IMR-90 (cell line): Measurements from ENCODE around the gene RGS13. TPM values are rescaled to one million over a fixed set of nuclear protein-coding genes. Genes with fewer than 3 reads are reported as not detected.

Experiments
- ATAC-seq: fragments of 200-7000 bp; cut with Tn5 transposase; 2 replicates; pipeline ENCODE4 v1.9.1; 2020; ENCODE audit warnings: low read depth, mild to moderate bottlenecking, moderate library complexity
- BruUV-seq: library from RNA; stranded (reverse); fragments of 400-500 nt; replicated peaks from 2 replicates; lab custom pipeline; 2021; lab: Mats Ljungman, UMichigan
- CTCF ChIA-PET: fragments of 300-600 bp; formaldehyde crosslinking; extraction: SDS; loops from one replicate; lab custom pipeline; 2021; ENCODE audit warnings: antibody characterized with exemption; lab: Yijun Ruan, JAX
- POLR2A ChIA-PET: fragments of 300-600 bp; sonication (Branson Sonifier 250); formaldehyde crosslinking; loops from one replicate; lab custom pipeline; 2022; ENCODE audit warnings: antibody characterized with exemption; ENCODE audit not compliant: unreplicated experiment; lab: Charles Lee
- DNase-seq: peaks from one replicate; pipeline ENCODE4 v3.0.0; 2013
- H2AFZ ChIP-seq: replicated peaks from 2 replicates; pipeline ENCODE3; 2013; ENCODE audit warnings: low read length, mild to moderate bottlenecking; ENCODE audit not compliant: poor library complexity
- H2AK5ac ChIP-seq: 2 replicates; pipeline ENCODE4 v1.6.1; 2013; ENCODE audit warnings: low read depth, low read length, inconsistent platforms
- H2AK9ac ChIP-seq: replicated peaks from 2 replicates; pipeline ENCODE3; 2013; ENCODE audit warnings: mild to moderate bottlenecking, low read depth, low read length, moderate library complexity; ENCODE audit not compliant: poor library complexity
- H2BK120ac ChIP-seq: 2 replicates; pipeline ENCODE4 v1.6.1; 2013; ENCODE audit warnings: low read depth, low read length, inconsistent platforms
- H2BK15ac ChIP-seq: 3 replicates; pipeline ENCODE4 v1.6.1; 2013; ENCODE audit warnings: low read depth, low read length, inconsistent platforms
- H2BK20ac ChIP-seq: 2 replicates; pipeline ENCODE4 v1.6.1; 2013; ENCODE audit warnings: low read depth, mild to moderate bottlenecking, inconsistent platforms, low read length, moderate library complexity
- H2BK5ac ChIP-seq: 2 replicates; pipeline ENCODE4 v1.6.1; 2013; ENCODE audit warnings: mild to moderate bottlenecking, low read depth, low read length, inconsistent platforms; ENCODE audit not compliant: poor library complexity, severe bottlenecking
- H3K14ac ChIP-seq: replicated peaks from 2 replicates; pipeline ENCODE4 v1.6.1; 2013; ENCODE audit warnings: low read depth, low read length, inconsistent platforms
- H3K18ac ChIP-seq: 2 replicates; pipeline ENCODE4 v1.6.1; 2013; ENCODE audit warnings: low read depth, low read length, control low read depth
- H3K23ac ChIP-seq: 2 replicates; pipeline ENCODE4 v1.6.1; 2013; ENCODE audit warnings: low read depth, low read length, inconsistent platforms
- H3K27ac ChIP-seq: 2 replicates; pipeline ENCODE4 v1.5.1; 2013; ENCODE audit warnings: mild to moderate bottlenecking, control low read depth, low read length; ENCODE audit not compliant: insufficient read depth
- H3K27me3 ChIP-seq: 2 replicates; pipeline ENCODE4 v1.6.1; 2013; ENCODE audit warnings: low read length; ENCODE audit not compliant: control insufficient read depth, insufficient read depth
- H3K36me3 ChIP-seq: 2 replicates; pipeline ENCODE4 v1.6.1; 2013; ENCODE audit warnings: low read length, mixed read lengths; ENCODE audit not compliant: control insufficient read depth, insufficient read depth
- H3K4ac ChIP-seq: 2 replicates; pipeline ENCODE4 v1.6.1; 2013; ENCODE audit warnings: low read depth, low read length, inconsistent platforms
- H3K4me1 ChIP-seq: 2 replicates; pipeline ENCODE4 v1.6.1; 2013; ENCODE audit warnings: low read length, mixed read lengths; ENCODE audit not compliant: control insufficient read depth, insufficient read depth
- H3K4me2 ChIP-seq: 2 replicates; pipeline ENCODE4 v1.6.1; 2013; ENCODE audit warnings: low read depth, mild to moderate bottlenecking, control low read depth, low read length, moderate library complexity
- H3K4me3 ChIP-seq: 2 replicates; pipeline ENCODE4 v1.5.1; 2013; ENCODE audit warnings: low read depth, mild to moderate bottlenecking, control low read depth, low read length, moderate library complexity; ENCODE audit not compliant: insufficient read depth
- H3K56ac ChIP-seq: 2 replicates; pipeline ENCODE4 v1.6.1; 2013; ENCODE audit warnings: low read length, inconsistent platforms; ENCODE audit not compliant: insufficient read depth; ENCODE audit errors: extremely low read depth
- H3K79me1 ChIP-seq, 2 experiments: 2 replicates each; pipeline ENCODE4 v1.6.1; 2013; ENCODE audit warnings: low read length in 2 of 2, inconsistent platforms in 1 of 2, low read depth in 1 of 2
- H3K9ac ChIP-seq: 2 replicates; pipeline ENCODE4 v1.6.1; 2013; ENCODE audit warnings: low read depth, low read length, control low read depth
- H3K9me1 ChIP-seq: 2 replicates; pipeline ENCODE4 v1.6.1; 2013; ENCODE audit warnings: low read length, inconsistent platforms; ENCODE audit not compliant: insufficient read depth
- H3K9me3 ChIP-seq: 2 replicates; pipeline ENCODE4 v1.6.1; 2013; ENCODE audit warnings: low read length; ENCODE audit not compliant: control insufficient read depth, insufficient read depth
- H4K20me1 ChIP-seq: 2 replicates; pipeline ENCODE4 v1.6.1; 2013; ENCODE audit warnings: low read length, inconsistent platforms; ENCODE audit not compliant: insufficient read depth
- H4K5ac ChIP-seq: 2 replicates; pipeline ENCODE4 v1.6.1; 2013; ENCODE audit warnings: mild to moderate bottlenecking, low read depth, low read length, control low read depth
- H4K8ac ChIP-seq, 2 experiments: 2 replicates each; pipeline ENCODE4 v1.6.1; 2013; ENCODE audit warnings: low read depth in 2 of 2, low read length in 2 of 2, control low read depth in 1 of 2, inconsistent platforms in 1 of 2
- H4K91ac ChIP-seq: 2 replicates; pipeline ENCODE4 v1.6.1; 2013; ENCODE audit warnings: low read depth, low read length, inconsistent platforms; ENCODE audit not compliant: insufficient read depth
- BHLHE40 ChIP-seq: fragments of 150-350 bp; IDR thresholded peaks from 2 replicates; pipeline ENCODE4 v1.6.1; 2016; ENCODE audit warnings: mild to moderate bottlenecking, low read depth, low read length
- CHD1 ChIP-seq: IDR thresholded peaks from 2 replicates; pipeline ENCODE4 v1.6.1; 2012; ENCODE audit warnings: low read depth, low read length, improper control_type of control experiment
- CTCF ChIP-seq: conservative IDR thresholded peaks from 2 replicates; pipeline ENCODE4 v1.5.1; 2012; ENCODE audit warnings: mild to moderate bottlenecking, low read depth, low read length, improper control_type of control experiment
- FOS ChIP-seq: fragments of 150-350 bp; IDR thresholded peaks from 2 replicates; pipeline ENCODE4 v1.6.1; 2016; ENCODE audit warnings: low read depth, low read length
- MAZ ChIP-seq: IDR thresholded peaks from 2 replicates; pipeline ENCODE4 v1.6.1; 2012; ENCODE audit warnings: low read depth, mild to moderate bottlenecking, low read length, improper control_type of control experiment, moderate library complexity, borderline replicate concordance
- MXI1 ChIP-seq: IDR thresholded peaks from 2 replicates; pipeline ENCODE4 v1.6.1; 2012; ENCODE audit warnings: low read depth, mild to moderate bottlenecking, low read length, moderate library complexity, borderline replicate concordance
- NFE2L2 ChIP-seq: fragments of 150-350 bp; IDR thresholded peaks from 2 replicates; pipeline ENCODE4 v1.6.1; 2016; ENCODE audit warnings: low read depth, mild to moderate bottlenecking, low read length
- POLR2A ChIP-seq: IDR thresholded peaks from 2 replicates; pipeline ENCODE4 v1.6.1; 2012; ENCODE audit warnings: mild to moderate bottlenecking, low read depth, low read length
- RAD21 ChIP-seq: IDR thresholded peaks from 2 replicates; pipeline ENCODE4 v1.6.1; 2012; ENCODE audit warnings: low read length, improper control_type of control experiment
- RCOR1 ChIP-seq: IDR thresholded peaks from 2 replicates; pipeline ENCODE4 v1.6.1; 2012; ENCODE audit warnings: mild to moderate bottlenecking, low read length, improper control_type of control experiment; ENCODE audit not compliant: insufficient replicate concordance
- RFX5 ChIP-seq: IDR thresholded peaks from 2 replicates; pipeline ENCODE4 v1.8.0; 2012; ENCODE audit warnings: low read depth, mild to moderate bottlenecking, low read length, moderate library complexity
- SMC3 ChIP-seq: fragments of 150-350 bp; IDR thresholded peaks from 2 replicates; pipeline ENCODE4 v1.6.1; 2016; ENCODE audit warnings: low read depth, mild to moderate bottlenecking, antibody characterized with exemption, low read length, moderate library complexity
- WGBS, 2 experiments: methylation state at CpG; one replicate each; pipeline versions ENCODE4 v1.1.5 to v1.1.7; 2013; ENCODE audit warnings: missing lambda C conversion rate in 2 of 2; ENCODE audit not compliant: insufficient read length in 1 of 2; ENCODE audit errors: extremely low coverage in 2 of 2; 5-methylcytosine and 5-hydroxymethylcytosine counted together
- dilution Hi-C: fragments of 300-500 bp; cut with HindIII; formaldehyde crosslinking; loops from one replicate; pipeline ENCODE4 v1.14.3; 2018; ENCODE audit warnings: low sequenced_read_pairs; ENCODE audit not compliant: unreplicated experiment
- in situ Hi-C: fragments of 300-500 bp; cut with MboI; formaldehyde crosslinking; loops from 3 replicates; pipeline ENCODE4 v1.14.3; 2019; ENCODE audit warnings: low sequenced_read_pairs, inconsistent platforms, mixed read lengths
- intact Hi-C: fragments of 100-400 bp; cut with micrococcal nuclease; formaldehyde crosslinking; loops from 2 replicates; pipeline ENCODE4 v1.10.0; 2022
- polyA plus RNA-seq, 3 experiments: library from polyadenylated mRNA; depleted of rRNA; stranded (reverse); fragments of >200 nt; gene quantifications; 2 replicates each; pipeline ENCODE4 v1.2.3, GENCODE V29; 2012; ENCODE audit warnings: low replicate concordance in 1 of 3
- total RNA-seq: library from RNA; depleted of rRNA; stranded (reverse); fragments of >200 nt; gene quantifications from 2 replicates; pipeline ENCODE4 v1.2.3, GENCODE V29; 2012
- TF ChIP-seq, protein P1 (sequence below): fragments of 150-350 bp; IDR thresholded peaks from 2 replicates; pipeline ENCODE4 v1.6.1; 2016; ENCODE audit warnings: low read depth, mild to moderate bottlenecking, low read length, moderate library complexity, borderline replicate concordance
- TF ChIP-seq, protein P2 (sequence below): fragments of 150-350 bp; IDR thresholded peaks from 2 replicates; pipeline ENCODE4 v1.6.1; 2017; ENCODE audit warnings: mild to moderate bottlenecking, antibody characterized with exemption, low read length, low read depth

Gene RGS13
- total and polyA plus RNA-seq, 2 of the 4 experiments (the other 2 are of a cell fraction): not detected

GRCh38 chr1:192604979-192605620, 30.8 kb upstream of the RGS13 start:
- Histone ChIP-seq H3K18ac (no peak overlapping the region), H3K27me3 (no peaks in the 10 kb centered on the region), H3K4me1 (no peaks in the 10 kb centered on the region; the same call in 1 of the 2 replicates), H2AK9ac (no peak overlapping the region), H3K79me1 (no peaks in the 10 kb centered on the region), H2BK5ac (no peak overlapping the region), H2AFZ (no peak overlapping the region), H3K9ac (no peak overlapping the region), H3K23ac (no peak overlapping the region), H3K14ac (no peak overlapping the region), H3K27ac (no peak overlapping the region), H2AK5ac (no peak overlapping the region), H3K4me3 (no peak overlapping the region), H4K91ac (no peak overlapping the region), H2BK20ac (no peak overlapping the region), H4K5ac (no peak overlapping the region), H3K56ac (no peak overlapping the region), H4K20me1 (no peaks in the 10 kb centered on the region), H3K9me3 (no peaks in the 10 kb centered on the region), H3K36me3 (no peaks in the 10 kb centered on the region), H3K9me1 (no peaks in the 10 kb centered on the region), H3K4me2 (no peak overlapping the region), H3K4ac (no peak overlapping the region), H4K8ac (peak overlapping the region in 1 of 2 experiments; percentile 1; a peak in 1 of 4 replicates), H2BK120ac (no peak overlapping the region), H2BK15ac (no peak overlapping the region)
- no peak for ATAC-seq
- dilution Hi-C loops: no loop called here
- in situ Hi-C loops: no loop called here
- BruUV-seq: no TSS peak
- WGBS, 2 experiments: no CpG with 5 or more reads among the region's 3 CpGs
- ChIA-PET POLR2A (no interaction called here), CTCF (interaction anchor here (0.6 kb wide), 1 partner anchor 191 kb away, joined by 3 read pairs; no protein-coding TSS in a partner anchor)
- intact Hi-C loops: no loop called here
- TF ChIP-seq, protein P1, sequence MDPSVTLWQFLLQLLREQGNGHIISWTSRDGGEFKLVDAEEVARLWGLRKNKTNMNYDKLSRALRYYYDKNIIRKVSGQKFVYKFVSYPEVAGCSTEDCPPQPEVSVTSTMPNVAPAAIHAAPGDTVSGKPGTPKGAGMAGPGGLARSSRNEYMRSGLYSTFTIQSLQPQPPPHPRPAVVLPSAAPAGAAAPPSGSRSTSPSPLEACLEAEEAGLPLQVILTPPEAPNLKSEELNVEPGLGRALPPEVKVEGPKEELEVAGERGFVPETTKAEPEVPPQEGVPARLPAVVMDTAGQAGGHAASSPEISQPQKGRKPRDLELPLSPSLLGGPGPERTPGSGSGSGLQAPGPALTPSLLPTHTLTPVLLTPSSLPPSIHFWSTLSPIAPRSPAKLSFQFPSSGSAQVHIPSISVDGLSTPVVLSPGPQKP: no peak
- no peak for TF ChIP-seq FOS
- no peak for TF ChIP-seq POLR2A
- no peak for TF ChIP-seq CTCF
- no peak for TF ChIP-seq NFE2L2
- no peak for TF ChIP-seq MXI1
- no peak for TF ChIP-seq RCOR1
- no peak for TF ChIP-seq RAD21
- no peak for TF ChIP-seq MAZ
- no peak for TF ChIP-seq RFX5
- no peak for TF ChIP-seq SMC3
- TF ChIP-seq, protein P2, sequence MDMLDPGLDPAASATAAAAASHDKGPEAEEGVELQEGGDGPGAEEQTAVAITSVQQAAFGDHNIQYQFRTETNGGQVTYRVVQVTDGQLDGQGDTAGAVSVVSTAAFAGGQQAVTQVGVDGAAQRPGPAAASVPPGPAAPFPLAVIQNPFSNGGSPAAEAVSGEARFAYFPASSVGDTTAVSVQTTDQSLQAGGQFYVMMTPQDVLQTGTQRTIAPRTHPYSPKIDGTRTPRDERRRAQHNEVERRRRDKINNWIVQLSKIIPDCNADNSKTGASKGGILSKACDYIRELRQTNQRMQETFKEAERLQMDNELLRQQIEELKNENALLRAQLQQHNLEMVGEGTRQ: no peak
- no peak for TF ChIP-seq BHLHE40
- no peak for TF ChIP-seq CHD1
- DNase-seq: no peak
